HTERT RPE-1 (cell line): ENCODE results near the gene CXADR.

Source experiments
- in situ Hi-C: fragments of 300-500 bp; cut with MboI; formaldehyde crosslinking; loops from 4 replicates; pipeline ENCODE4 v1.14.3; 2020; ENCODE audit warnings: low sequenced_read_pairs

The CXADR gene

GRCh38 chr21:17539323-17539722 is 26.5 kb downstream of the CXADR start:
- in situ Hi-C loops = no loop called here

- in situ Hi-C loops = no loop called here
Observed at GRCh38 chr21:17539743-17540341, 27.0 kb downstream of the CXADR start.

GRCh38 chr21:17540530-17540929 is 27.7 kb downstream of the CXADR start:
- in situ Hi-C loops = no loop called here

- in situ Hi-C loops = no loop called here
Observed at GRCh38 chr21:17542371-17543011, 29.6 kb downstream of the CXADR start.

- in situ Hi-C loops = no loop called here
Observed at GRCh38 chr21:17545007-17545406, 32.2 kb downstream of the CXADR start.

GRCh38 chr21:17548262-17548661 is 35.4 kb downstream of the CXADR start:
- in situ Hi-C loops = no loop called here

GRCh38 chr21:17550671-17551308 is 37.9 kb downstream of the CXADR start:
- in situ Hi-C loops = no loop called here

- in situ Hi-C loops = no loop called here
Observed at GRCh38 chr21:17552410-17552809, 39.6 kb downstream of the CXADR start.

- in situ Hi-C loops = no loop called here
Observed at GRCh38 chr21:17554120-17554519, 41.3 kb downstream of the CXADR start.

- in situ Hi-C loops = no loop called here
Observed at GRCh38 chr21:17554679-17555465, 42.0 kb downstream of the CXADR start.

GRCh38 chr21:17560377-17561025 is 47.7 kb downstream of the CXADR start:
- in situ Hi-C loops = no loop called here

- in situ Hi-C loops = no loop called here
Observed at GRCh38 chr21:17570786-17571185, 57.9 kb downstream of the CXADR start.

GRCh38 chr21:17572431-17572830 is 59.6 kb downstream of the CXADR start:
- in situ Hi-C loops = no loop called here

- in situ Hi-C loops = no loop called here
Observed at GRCh38 chr21:17575076-17575475, 62.2 kb downstream of the CXADR start.

- in situ Hi-C loops = no loop called here
Observed at GRCh38 chr21:17576080-17576835, 63.4 kb downstream of the CXADR start.

GRCh38 chr21:17577701-17578100 is 64.9 kb downstream of the CXADR start:
- in situ Hi-C loops = no loop called here

- in situ Hi-C loops = no loop called here
Observed at GRCh38 chr21:17578162-17578561, 65.3 kb downstream of the CXADR start.

- in situ Hi-C loops = no loop called here
Observed at GRCh38 chr21:17578876-17579275, 66.0 kb downstream of the CXADR start.

GRCh38 chr21:17580319-17580718 is 67.5 kb downstream of the CXADR start:
- in situ Hi-C loops = no loop called here

GRCh38 chr21:17583898-17584297 is 71.1 kb downstream of the CXADR start:
- in situ Hi-C loops = no loop called here
